K562 (cell line): ENCODE data around the gene SNTG2. TPM values are rescaled to one million over a fixed set of nuclear protein-coding genes. Genes with fewer than 3 reads are reported as not detected.

ENCODE experiments used
- ATAC-seq: fragments of 200-7000 bp; cut with Tn5 transposase; 3 replicates; pipeline ENCODE4 v1.9.1; 2020; ENCODE audit warnings: moderate library complexity
- BruUV-seq: library from RNA; stranded (reverse); fragments of 400-500 nt; replicated peaks from 2 replicates; lab custom pipeline; 2021; lab: Mats Ljungman, UMichigan
- CTCF ChIA-PET: fragments of 300-600 bp; formaldehyde crosslinking; extraction: SDS; loops from one replicate; lab custom pipeline; 2021; ENCODE audit warnings: low intra/inter-chr PET ratio; lab: Yijun Ruan, JAX
- POLR2A ChIA-PET: fragments of 300-600, 350-650 bp; sonication (Branson Sonifier 250); formaldehyde crosslinking; extraction: SDS; loops from one replicate; lab custom pipeline; 2021; ENCODE audit warnings: antibody characterized with exemption, inconsistent platforms; lab: Yijun Ruan, JAX
- DNase-seq, 4 experiments: peaks; one replicate each; pipeline versions ENCODE4 v3.0.0 to v3.0.0-alpha.2; 2011 to 2018; ENCODE audit warnings: low spot score in 3 of 4, mixed read lengths in 3 of 4; ENCODE audit errors: extremely low read depth in 1 of 4
- FAIRE-seq: peaks from 2 replicates; lab custom pipeline; 2011; peaks lifted over from hg19 to GRCh38; lab: Jason Lieb, UNC
- H2AFZ ChIP-seq: 2 replicates; pipeline ENCODE4 v1.6.0; 2011; ENCODE audit warnings: low read depth, low read length, control low read depth, inconsistent platforms
- H3K27ac ChIP-seq: fragments of 200-600 bp; 3 replicates; pipeline ENCODE4 v1.8.0; 2011; ENCODE audit warnings: low read depth, mild to moderate bottlenecking, control low read depth, inconsistent platforms, low read length, moderate library complexity, mixed read lengths; ENCODE audit errors: extremely low read depth
- H3K27me3 ChIP-seq, 2 experiments: fragments of 300-600 bp in 1 of 2; 2 replicates in 1 of 2; 3 replicates in 1 of 2; pipeline versions ENCODE4 v1.6.0 to v1.8.0; 2011; ENCODE audit warnings: inconsistent platforms in 2 of 2, low read length in 2 of 2, mild to moderate bottlenecking in 1 of 2, mixed read lengths in 1 of 2, moderate library complexity in 1 of 2; ENCODE audit not compliant: control insufficient read depth in 2 of 2, insufficient read depth in 2 of 2
- H3K36me3 ChIP-seq: fragments of 300-600 bp; 3 replicates; pipeline ENCODE4 v1.8.0; 2011; ENCODE audit warnings: mild to moderate bottlenecking, low read length, inconsistent platforms; ENCODE audit not compliant: control insufficient read depth, insufficient read depth
- H3K4me1 ChIP-seq, 2 experiments: fragments of 200-600 bp in 1 of 2; replicated peaks in 1 of 2; 2 replicates in 1 of 2; 3 replicates in 1 of 2; pipeline versions ENCODE4 v1.5.1 to v1.8.0; 2011; ENCODE audit warnings: inconsistent platforms in 2 of 2, low read length in 2 of 2, mild to moderate bottlenecking in 1 of 2, mixed read lengths in 1 of 2, moderate library complexity in 1 of 2; ENCODE audit not compliant: control insufficient read depth in 2 of 2, insufficient read depth in 2 of 2
- H3K4me2 ChIP-seq: 2 replicates; pipeline ENCODE4 v1.6.1; 2011; ENCODE audit warnings: low read length, control low read depth, inconsistent platforms, mixed read lengths; ENCODE audit not compliant: insufficient read depth
- H3K4me3 ChIP-seq: fragments of 200-600 bp; sonication (generic), shearing (Covaris generic); 2 replicates; pipeline ENCODE4 v1.5.1; 2016; ENCODE audit warnings: control low read depth, inconsistent platforms
- H3K79me2 ChIP-seq: fragments of 200-600 bp; 3 replicates; pipeline ENCODE4 v1.8.0; 2011; ENCODE audit warnings: low read length, inconsistent platforms; ENCODE audit not compliant: control insufficient read depth, insufficient read depth
- H3K9ac ChIP-seq, 2 experiments: 2 replicates each; pipeline versions ENCODE4 v1.6.0 to v1.6.1; 2011; ENCODE audit warnings: low read depth in 2 of 2, low read length in 2 of 2, control low read depth in 1 of 2, inconsistent platforms in 1 of 2, mild to moderate bottlenecking in 1 of 2, mixed read lengths in 1 of 2; ENCODE audit not compliant: insufficient read depth in 1 of 2
- H3K9me1 ChIP-seq: one replicate; pipeline ENCODE4 v1.6.0; 2011; ENCODE audit warnings: inconsistent platforms, mild to moderate bottlenecking, low read length, moderate library complexity; ENCODE audit not compliant: control insufficient read depth, insufficient read depth
- H3K9me3 ChIP-seq: replicated peaks from 2 replicates; pipeline ENCODE4 v1.5.1; 2011; ENCODE audit warnings: low read depth, low read length, inconsistent platforms; ENCODE audit not compliant: control insufficient read depth, insufficient read depth
- H4K20me1 ChIP-seq: replicated peaks from 2 replicates; pipeline ENCODE4 v1.6.1; 2011; ENCODE audit warnings: low read length, inconsistent platforms, mixed read lengths; ENCODE audit not compliant: control insufficient read depth, insufficient read depth
- HNRNPK ChIP-seq: fragments of 200-400 bp; formaldehyde crosslinking; IDR thresholded peaks from one replicate; pipeline ENCODE4 v1.6.1; 2018; ENCODE audit warnings: mild to moderate bottlenecking, low read depth, low read length; ENCODE audit not compliant: poor library complexity, severe bottlenecking
- IRF2 ChIP-seq: sonication (generic); formaldehyde crosslinking; IDR thresholded peaks from 2 replicates; pipeline ENCODE4 v1.8.1; 2022; ENCODE audit warnings: mild to moderate bottlenecking, missing genetic modification reagents
- KLF16 ChIP-seq: IDR thresholded peaks from 2 replicates; pipeline ENCODE4 v1.6.1; 2016; ENCODE audit warnings: antibody characterized with exemption
- NFIX ChIP-seq: fragments of 250-450 bp; sonication (Bioruptor Pico); IDR thresholded peaks from 2 replicates; pipeline ENCODE4 v1.4.0; 2020; ENCODE audit warnings: low read depth, mild to moderate bottlenecking, moderate library complexity
- NR3C1 ChIP-seq: sonication (generic); formaldehyde crosslinking; IDR thresholded peaks from 2 replicates; pipeline ENCODE4 v1.8.1; 2022; ENCODE audit warnings: missing genetic modification reagents
- PKNOX1 ChIP-seq: fragments of 450-650 bp; IDR thresholded peaks from 2 replicates; pipeline ENCODE4 v1.6.1; 2016
- POLR2B ChIP-seq: fragments of 450-650 bp; IDR thresholded peaks from 2 replicates; pipeline ENCODE4 v1.6.1; 2018; ENCODE audit warnings: low read depth; ENCODE audit not compliant: partially characterized antibody
- RAD21 ChIP-seq, 2 experiments: fragments of 250-450 bp in 1 of 2; fragments of 450-650 bp in 1 of 2; sonication (Bioruptor Pico) in 1 of 2; formaldehyde crosslinking in 1 of 2; IDR thresholded peaks in 1 of 2; conservative IDR thresholded peaks in 1 of 2; 2 replicates each; pipeline versions ENCODE4 v1.4.0 to v1.8.0; 2020 to 2022; ENCODE audit warnings: mild to moderate bottlenecking in 2 of 2, moderate library complexity in 1 of 2
- RHOXF2B ChIP-seq: fragments of 250-450 bp; sonication (Bioruptor Pico); conservative IDR thresholded peaks from 2 replicates; pipeline ENCODE4 v1.5.1; 2021
- WGBS: fragments of 100-300 bp; shearing (Covaris generic); methylation state at CpG from one replicate; pipeline ENCODE4 v1.1.6; 2016; ENCODE audit warnings: low coverage, mixed read lengths; ENCODE audit not compliant: insufficient coverage; ENCODE audit errors: missing lambda C conversion rate; 5-methylcytosine and 5-hydroxymethylcytosine counted together
- in situ Hi-C: fragments of 300-500 bp; cut with MboI; formaldehyde crosslinking; loops from 4 replicates; pipeline ENCODE4 v1.15.0; 2018; ENCODE audit warnings: inconsistent platforms, mixed read lengths
- intact Hi-C: fragments of 100-400 bp; cut with micrococcal nuclease; formaldehyde crosslinking; loops from 2 replicates; pipeline ENCODE4 v1.14.2; 2022
- polyA plus RNA-seq, 8 experiments: library from polyadenylated mRNA; depleted of rRNA in 4 of 8; stranded (reverse) in 5 of 8; unstranded in 3 of 8; fragments of >200 nt; fragmentation: Nextera tagmentation in 2 of 8; fragmentation: Illumina TruSeq in 1 of 8; extraction: Ambion mirVana in 2 of 8; extraction: Trizol in 1 of 8; gene quantifications; 2 replicates each; pipeline versions ENCODE4 v1.2.1 to v1.2.3, GENCODE V29; 2011 to 2014; ENCODE audit warnings: inconsistent platforms in 1 of 8, missing spikeins in 1 of 8
- total RNA-seq, 7 experiments: library from RNA; depleted of rRNA in 6 of 7; stranded (reverse); fragments of >200 nt in 6 of 7; fragmentation: Illumina TruSeq in 2 of 7; extraction: Trizol in 2 of 7; gene quantifications; 2 replicates each; pipeline versions ENCODE4 v1.2.1 to v1.2.3, GENCODE V29; 2011 to 2021; ENCODE audit warnings: low replicate concordance in 1 of 7
- TF ChIP-seq, protein P1 (sequence below), 3 experiments: fragments of 200-800 bp in 1 of 3; sonication (Bioruptor generic) in 1 of 3; sonication (generic) in 1 of 3; formaldehyde crosslinking in 1 of 3; IDR thresholded peaks; 2 replicates each; pipeline versions ENCODE4 v1.6.1 to v1.8.0; 2016 to 2022; ENCODE audit warnings: mild to moderate bottlenecking in 2 of 3, missing compliant biosample characterization in 2 of 3, missing genetic modification characterization in 2 of 3, missing genetic modification reagents in 1 of 3
- TF ChIP-seq, protein P2 (sequence below): fragments of 450-650 bp; IDR thresholded peaks from 2 replicates; pipeline ENCODE4 v1.6.1; 2016; ENCODE audit warnings: low read depth

The SNTG2 gene
- total and polyA plus RNA-seq, 9 of the 15 experiments (the other 6 are each of a cell fraction or from before 2014, with no cell fraction given), result not detected

DNA sequence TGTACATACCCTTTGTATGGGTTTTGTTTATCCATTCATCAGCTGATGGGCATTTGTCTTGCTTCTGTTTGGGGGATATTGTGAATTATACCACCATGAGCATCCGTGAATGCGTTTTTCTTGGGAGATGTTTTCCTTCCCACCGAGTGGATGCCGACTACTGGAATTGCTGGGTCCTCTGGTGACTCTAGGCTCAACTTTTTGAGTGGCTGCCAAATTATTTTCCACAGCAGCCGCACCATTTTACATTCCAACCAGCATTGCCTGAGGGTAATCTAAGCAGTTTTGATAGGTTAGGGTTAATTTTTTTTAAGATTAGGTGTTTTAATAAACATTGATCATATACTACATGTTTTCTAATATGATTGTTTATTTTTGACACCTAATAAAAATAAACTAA is 220.1 kb downstream of the SNTG2 start (continued):
- no peak for TF ChIP-seq RHOXF2B
- no peak for TF ChIP-seq NFIX (CRISPR knock-in tag)
- TF ChIP-seq POLR2B, result no peak
- TF ChIP-seq IRF2 (CRISPR knock-in tag), result no peak
- TF ChIP-seq HNRNPK, result no peak
- TF ChIP-seq RAD21 (CRISPR knock-in tag; conservative IDR thresholded peaks at IDR 0.05 in 1 of 2, IDR thresholded peaks at IDR 0.05 in 1 of 2), result no peak

DNA sequence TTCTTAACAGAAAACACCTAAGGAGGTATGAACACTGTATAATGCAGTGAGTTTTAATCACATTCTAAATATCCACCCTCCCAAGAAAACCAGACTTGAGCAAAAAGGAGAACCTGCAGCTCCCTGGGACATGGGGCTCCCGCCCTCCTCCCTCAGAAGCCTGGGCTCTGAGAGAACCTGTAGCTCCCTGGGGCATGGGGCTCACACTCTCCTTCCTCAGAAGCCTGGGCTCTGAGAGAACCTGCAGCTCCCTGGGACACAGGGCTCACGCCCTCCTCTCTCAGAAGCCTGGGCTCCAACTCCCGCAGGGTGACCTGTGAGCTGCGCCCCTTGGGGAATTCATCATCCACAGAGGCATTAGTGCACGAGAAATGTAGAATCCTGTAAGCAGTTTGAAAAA is 222.9 kb downstream of the SNTG2 start:
- no peaks in the 10 kb centered on the region for H3K9me1 ChIP-seq
- TF ChIP-seq NR3C1, result no peak
- TF ChIP-seq PKNOX1, result no peak
- TF ChIP-seq, protein P1, sequence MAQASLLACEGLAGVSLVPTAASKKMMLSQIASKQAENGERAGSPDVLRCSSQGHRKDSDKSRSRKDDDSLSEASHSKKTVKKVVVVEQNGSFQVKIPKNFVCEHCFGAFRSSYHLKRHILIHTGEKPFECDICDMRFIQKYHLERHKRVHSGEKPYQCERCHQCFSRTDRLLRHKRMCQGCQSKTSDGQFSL (CRISPR knock-in tag; IDR thresholded peaks at IDR 0.05), result no peak
- TF ChIP-seq, protein P1 (tag; IDR thresholded peaks at IDR 0.05), result no peak
- TF ChIP-seq KLF16, result no peak
- TF ChIP-seq, protein P2, sequence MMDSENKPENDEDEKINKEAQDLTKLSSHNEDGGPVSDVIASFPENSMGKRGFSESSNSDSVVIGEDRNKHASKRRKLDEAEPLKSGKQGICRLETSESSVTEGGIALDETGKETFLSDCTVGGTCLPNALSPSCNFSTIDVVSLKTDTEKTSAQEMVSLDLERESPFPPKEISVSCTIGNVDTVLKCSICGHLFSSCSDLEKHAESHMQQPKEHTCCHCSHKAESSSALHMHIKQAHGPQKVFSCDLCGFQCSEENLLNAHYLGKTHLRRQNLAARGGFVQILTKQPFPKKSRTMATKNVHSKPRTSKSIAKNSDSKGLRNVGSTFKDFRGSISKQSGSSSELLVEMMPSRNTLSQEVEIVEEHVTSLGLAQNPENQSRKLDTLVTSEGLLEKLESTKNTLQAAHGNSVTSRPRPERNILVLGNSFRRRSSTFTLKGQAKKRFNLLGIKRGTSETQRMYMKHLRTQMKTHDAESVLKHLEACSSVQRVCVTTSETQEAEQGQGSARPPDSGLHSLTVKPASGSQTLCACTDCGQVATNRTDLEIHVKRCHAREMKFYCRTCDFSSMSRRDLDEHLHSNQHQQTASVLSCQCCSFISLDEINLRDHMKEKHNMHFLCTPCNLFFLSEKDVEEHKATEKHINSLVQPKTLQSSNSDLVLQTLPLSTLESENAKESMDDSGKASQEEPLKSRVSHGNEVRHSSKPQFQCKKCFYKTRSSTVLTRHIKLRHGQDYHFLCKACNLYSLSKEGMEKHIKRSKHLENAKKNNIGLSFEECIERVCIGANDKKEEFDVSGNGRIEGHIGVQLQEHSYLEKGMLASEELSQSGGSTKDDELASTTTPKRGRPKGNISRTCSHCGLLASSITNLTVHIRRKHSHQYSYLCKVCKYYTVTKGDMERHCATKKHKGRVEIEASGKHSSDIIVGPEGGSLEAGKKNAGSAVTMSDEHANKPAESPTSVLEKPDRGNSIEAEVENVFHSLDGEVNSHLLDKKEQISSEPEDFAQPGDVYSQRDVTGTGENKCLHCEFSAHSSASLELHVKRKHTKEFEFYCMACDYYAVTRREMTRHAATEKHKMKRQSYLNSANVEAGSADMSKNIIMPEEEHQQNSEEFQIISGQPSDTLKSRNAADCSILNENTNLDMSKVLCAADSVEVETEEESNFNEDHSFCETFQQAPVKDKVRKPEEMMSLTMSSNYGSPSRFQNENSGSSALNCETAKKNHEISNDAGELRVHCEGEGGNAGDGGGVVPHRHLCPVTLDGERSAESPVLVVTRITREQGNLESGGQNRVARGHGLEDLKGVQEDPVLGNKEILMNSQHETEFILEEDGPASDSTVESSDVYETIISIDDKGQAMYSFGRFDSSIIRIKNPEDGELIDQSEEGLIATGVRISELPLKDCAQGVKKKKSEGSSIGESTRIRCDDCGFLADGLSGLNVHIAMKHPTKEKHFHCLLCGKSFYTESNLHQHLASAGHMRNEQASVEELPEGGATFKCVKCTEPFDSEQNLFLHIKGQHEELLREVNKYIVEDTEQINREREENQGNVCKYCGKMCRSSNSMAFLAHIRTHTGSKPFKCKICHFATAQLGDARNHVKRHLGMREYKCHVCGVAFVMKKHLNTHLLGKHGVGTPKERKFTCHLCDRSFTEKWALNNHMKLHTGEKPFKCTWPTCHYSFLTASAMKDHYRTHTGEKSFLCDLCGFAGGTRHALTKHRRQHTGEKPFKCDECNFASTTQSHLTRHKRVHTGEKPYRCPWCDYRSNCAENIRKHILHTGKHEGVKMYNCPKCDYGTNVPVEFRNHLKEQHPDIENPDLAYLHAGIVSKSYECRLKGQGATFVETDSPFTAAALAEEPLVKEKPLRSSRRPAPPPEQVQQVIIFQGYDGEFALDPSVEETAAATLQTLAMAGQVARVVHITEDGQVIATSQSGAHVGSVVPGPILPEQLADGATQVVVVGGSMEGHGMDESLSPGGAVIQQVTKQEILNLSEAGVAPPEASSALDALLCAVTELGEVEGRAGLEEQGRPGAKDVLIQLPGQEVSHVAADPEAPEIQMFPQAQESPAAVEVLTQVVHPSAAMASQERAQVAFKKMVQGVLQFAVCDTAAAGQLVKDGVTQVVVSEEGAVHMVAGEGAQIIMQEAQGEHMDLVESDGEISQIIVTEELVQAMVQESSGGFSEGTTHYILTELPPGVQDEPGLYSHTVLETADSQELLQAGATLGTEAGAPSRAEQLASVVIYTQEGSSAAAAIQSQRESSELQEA, result no peak

More for the DNA sequence above, 222.9 kb downstream of the SNTG2 start:
- Histone ChIP-seq H3K4me1 (no peaks in the 10 kb centered on the region), H3K27me3 (peaks cover 3 to 18% of the 10 kb centered on the region in 2 experiments; a peak in 3 of 5 replicates), H3K79me2 (no peaks in the 10 kb centered on the region), H3K36me3 (no peaks in the 10 kb centered on the region), H3K4me3 (no peak overlapping the region), H4K20me1 (no peaks in the 10 kb centered on the region), H3K9me3 (no peaks in the 10 kb centered on the region), H3K9ac (no peak overlapping the region), H3K27ac (no peak overlapping the region), H3K4me2 (no peak overlapping the region), H2AFZ (no peak overlapping the region)
- intact Hi-C loops, result no loop called here
- POLR2A ChIA-PET, result no interaction called here
- in situ Hi-C loops, result no loop called here
- FAIRE-seq, result no peak
- CTCF ChIA-PET, result no interaction called here
- ATAC-seq, result no peak
- BruUV-seq, result no TSS peak
- DNase-seq, result no peak
- WGBS, result 3% methylated on average over 5 of the region's 5 CpGs
